H1 (cell line): ENCODE data around the gene GASK1B. TPM values are rescaled to one million over a fixed set of nuclear protein-coding genes. Genes with fewer than 3 reads are reported as not detected.

ENCODE experiments used
- CTCF ChIA-PET: fragments of 300-600 bp; sonication (Branson Sonifier 250); formaldehyde crosslinking; loops from one replicate; lab custom pipeline; 2021; ENCODE audit not compliant: partially characterized antibody; lab: Charles Lee
- POLR2A ChIA-PET: fragments of 300-600 bp; sonication (Branson Sonifier 250); formaldehyde crosslinking; loops from one replicate; lab custom pipeline; 2021; ENCODE audit warnings: inconsistent platforms; ENCODE audit not compliant: partially characterized antibody; lab: Charles Lee
- DNase-seq, 2 experiments: peaks; one replicate each; pipeline versions ENCODE4 v3.0.0 to v3.0.0-alpha.2; 2010 to 2022; ENCODE audit warnings: low spot score in 2 of 2, low read depth in 1 of 2, mixed read lengths in 1 of 2
- FAIRE-seq: peaks from 2 replicates; lab custom pipeline; 2011; peaks lifted over from hg19 to GRCh38; lab: Jason Lieb, UNC
- H2AFZ ChIP-seq: 2 replicates; pipeline ENCODE4 v1.8.1; 2012; ENCODE audit warnings: low read length, inconsistent platforms
- H2AK5ac ChIP-seq: 2 replicates; pipeline ENCODE4 v1.6.1; 2013; ENCODE audit warnings: low read depth, low read length
- H2BK120ac ChIP-seq: replicated peaks from 2 replicates; pipeline ENCODE3; 2013; ENCODE audit warnings: low read depth, low read length, inconsistent platforms
- H2BK12ac ChIP-seq: 2 replicates; pipeline ENCODE4 v1.6.1; 2013; ENCODE audit warnings: low read depth, low read length
- H2BK15ac ChIP-seq: 2 replicates; pipeline ENCODE4 v1.6.1; 2013; ENCODE audit warnings: low read length
- H2BK20ac ChIP-seq: 2 replicates; pipeline ENCODE4 v1.6.1; 2013; ENCODE audit warnings: low read length
- H2BK5ac ChIP-seq: 2 replicates; pipeline ENCODE4 v1.6.1; 2013; ENCODE audit warnings: low read depth, low read length
- H3K14ac ChIP-seq: 2 replicates; pipeline ENCODE4 v1.6.1; 2013; ENCODE audit warnings: inconsistent platforms; ENCODE audit not compliant: insufficient read length
- H3K18ac ChIP-seq: 2 replicates; pipeline ENCODE4 v1.6.1; 2013; ENCODE audit warnings: low read length; ENCODE audit errors: extremely low read depth
- H3K23ac ChIP-seq: 2 replicates; pipeline ENCODE4 v1.6.1; 2013; ENCODE audit warnings: inconsistent platforms; ENCODE audit not compliant: insufficient read length
- H3K23me2 ChIP-seq: 2 replicates; pipeline ENCODE4 v1.6.1; 2013; ENCODE audit warnings: low read depth, low read length
- H3K27ac ChIP-seq: 2 replicates; pipeline ENCODE4 v1.6.1; 2011; ENCODE audit warnings: low read depth, low read length, inconsistent platforms
- H3K27me3 ChIP-seq, 4 experiments: replicated peaks in 1 of 4; 1 replicate in 1 of 4; 2 replicates in 3 of 4; pipeline versions ENCODE4 v1.6.1 to v1.8.1; 2011 to 2013; ENCODE audit warnings: low read length in 3 of 4, mild to moderate bottlenecking in 3 of 4, inconsistent platforms in 2 of 4, mixed read lengths in 2 of 4, moderate library complexity in 1 of 4; ENCODE audit not compliant: control insufficient read depth in 3 of 4, insufficient read depth in 3 of 4; ENCODE audit errors: extremely low read depth in 1 of 4
- H3K36me3 ChIP-seq, 4 experiments: 2 replicates each; pipeline versions ENCODE4 v1.6.1 to v1.8.1; 2011 to 2013; ENCODE audit warnings: mild to moderate bottlenecking in 4 of 4, low read length in 3 of 4, moderate library complexity in 2 of 4, control low read depth in 1 of 4, inconsistent platforms in 1 of 4; ENCODE audit not compliant: insufficient read depth in 4 of 4, control insufficient read depth in 2 of 4
- H3K4ac ChIP-seq: replicated peaks from 2 replicates; pipeline ENCODE3; 2013; ENCODE audit warnings: low read length, low read depth, mixed read lengths, inconsistent platforms; ENCODE audit not compliant: insufficient read length
- H3K4me1 ChIP-seq, 4 experiments: replicated peaks in 1 of 4; 1 replicate in 1 of 4; 2 replicates in 3 of 4; pipeline versions ENCODE4 v1.6.1 to v1.8.1; 2011 to 2013; ENCODE audit warnings: low read length in 3 of 4, inconsistent platforms in 2 of 4, mixed read lengths in 1 of 4; ENCODE audit not compliant: insufficient read depth in 4 of 4, control insufficient read depth in 3 of 4
- H3K4me2 ChIP-seq, 2 experiments: 2 replicates each; pipeline versions ENCODE4 v1.6.1 to v1.8.1; 2011 to 2013; ENCODE audit warnings: low read depth in 2 of 2, low read length in 2 of 2, control low read depth in 1 of 2, inconsistent platforms in 1 of 2, mild to moderate bottlenecking in 1 of 2; ENCODE audit not compliant: insufficient read depth in 1 of 2
- H3K4me3 ChIP-seq, 4 experiments: fragments of 200-600, 300-600 bp in 1 of 4; sonication (generic), shearing (Covaris generic), sonication (Bioruptor Twin) in 1 of 4; 2 replicates each; pipeline versions ENCODE4 v1.5.1 to v1.8.1; 2011 to 2016; ENCODE audit warnings: low read length in 4 of 4, low read depth in 3 of 4, control low read depth in 2 of 4, inconsistent platforms in 2 of 4, mild to moderate bottlenecking in 2 of 4, mixed read lengths in 1 of 4, moderate library complexity in 1 of 4; ENCODE audit not compliant: insufficient read depth in 2 of 4; ENCODE audit errors: extremely low read depth in 1 of 4
- H3K56ac ChIP-seq: replicated peaks from 2 replicates; pipeline ENCODE3; 2013; ENCODE audit warnings: low read depth, mild to moderate bottlenecking, mixed read lengths, low read length, inconsistent platforms; ENCODE audit not compliant: insufficient read length
- H3K79me1 ChIP-seq: 2 replicates; pipeline ENCODE4 v1.6.1; 2013; ENCODE audit warnings: low read depth, low read length, control low read depth
- H3K79me2 ChIP-seq, 2 experiments: 2 replicates each; pipeline versions ENCODE4 v1.6.1 to v1.8.1; 2012 to 2013; ENCODE audit warnings: low read length in 2 of 2, mild to moderate bottlenecking in 2 of 2, inconsistent platforms in 1 of 2; ENCODE audit not compliant: insufficient read depth in 2 of 2, control insufficient read depth in 1 of 2
- H3K9ac ChIP-seq, 4 experiments: replicated peaks in 1 of 4; 1 replicate in 1 of 4; 2 replicates in 3 of 4; pipeline versions ENCODE4 v1.6.1 to v1.8.1; 2011 to 2013; ENCODE audit warnings: low read depth in 3 of 4, low read length in 3 of 4, control low read depth in 2 of 4, mild to moderate bottlenecking in 2 of 4, moderate library complexity in 2 of 4, inconsistent platforms in 1 of 4; ENCODE audit errors: extremely low read depth in 1 of 4
- H3K9me3 ChIP-seq, 2 experiments: 2 replicates each; pipeline versions ENCODE4 v1.6.1 to v1.8.1; 2012 to 2013; ENCODE audit warnings: mild to moderate bottlenecking in 2 of 2, moderate library complexity in 2 of 2, control low read depth in 1 of 2, inconsistent platforms in 1 of 2, low read depth in 1 of 2, low read length in 1 of 2, mixed read lengths in 1 of 2; ENCODE audit not compliant: insufficient read depth in 2 of 2
- H4K20me1 ChIP-seq, 2 experiments: replicated peaks in 1 of 2; 2 replicates each; pipeline versions ENCODE3 to v1.8.1; 2011 to 2013; ENCODE audit warnings: inconsistent platforms in 2 of 2, low read length in 2 of 2, mild to moderate bottlenecking in 1 of 2; ENCODE audit not compliant: insufficient read depth in 2 of 2, control insufficient read depth in 1 of 2
- H4K5ac ChIP-seq: 2 replicates; pipeline ENCODE4 v1.6.1; 2013; ENCODE audit warnings: low read length, low read depth, mixed read lengths, inconsistent platforms; ENCODE audit not compliant: insufficient read length
- H4K8ac ChIP-seq: 2 replicates; pipeline ENCODE4 v1.8.0; 2013; ENCODE audit warnings: mild to moderate bottlenecking, moderate library complexity, low read length, inconsistent platforms; ENCODE audit not compliant: insufficient read depth; ENCODE audit errors: extremely low read depth
- H4K91ac ChIP-seq: replicated peaks from 2 replicates; pipeline ENCODE3; 2013; ENCODE audit warnings: low read length, mixed read lengths, inconsistent platforms; ENCODE audit not compliant: insufficient read length
- GABPA ChIP-seq: IDR thresholded peaks from 2 replicates; pipeline ENCODE4 v1.6.1; 2011; ENCODE audit warnings: mild to moderate bottlenecking, low read length, moderate library complexity, borderline replicate concordance; ENCODE audit not compliant: insufficient read depth
- HDAC2 ChIP-seq, 2 experiments: fragments of 300-600 bp in 1 of 2; sonication (generic) in 1 of 2; IDR thresholded peaks; 2 replicates each; pipeline ENCODE4 v1.6.1; 2011 to 2012; ENCODE audit warnings: low read depth in 2 of 2, low read length in 2 of 2, mild to moderate bottlenecking in 2 of 2, moderate library complexity in 2 of 2, borderline replicate concordance in 1 of 2, inconsistent platforms in 1 of 2
- PHF8 ChIP-seq: fragments of 200-600 bp; sonication (generic); conservative IDR thresholded peaks from 2 replicates; pipeline ENCODE4 v1.7.1; 2012; ENCODE audit warnings: low read depth, mild to moderate bottlenecking, inconsistent platforms, low read length, moderate library complexity
- POLR2A ChIP-seq, 2 experiments: IDR thresholded peaks; 1 replicate in 1 of 2; 2 replicates in 1 of 2; pipeline ENCODE4 v1.6.1; 2011; ENCODE audit warnings: low read depth in 2 of 2, low read length in 2 of 2, mild to moderate bottlenecking in 2 of 2; ENCODE audit errors: control extremely low read depth in 1 of 2
- SRF ChIP-seq: IDR thresholded peaks from 2 replicates; pipeline ENCODE4 v1.6.1; 2011; ENCODE audit warnings: mild to moderate bottlenecking, low read depth, low read length, moderate library complexity
- TAF1 ChIP-seq: IDR thresholded peaks from 2 replicates; pipeline ENCODE4 v1.6.1; 2011; ENCODE audit warnings: mild to moderate bottlenecking, low read depth, low read length
- WGBS, 2 experiments: shearing (Covaris generic) in 1 of 2; methylation state at CpG; one replicate each; pipeline versions ENCODE4 v1.1.6 to v1.1.7; 2013 to 2015; ENCODE audit warnings: low lambda C conversion rate in 2 of 2, mixed read lengths in 2 of 2, inconsistent platforms in 1 of 2, low coverage in 1 of 2, missing lambda C conversion rate in 1 of 2; ENCODE audit not compliant: insufficient replicate concordance in 2 of 2, insufficient coverage in 1 of 2, insufficient read length in 1 of 2; ENCODE audit errors: extremely low coverage in 1 of 2, missing lambda C conversion rate in 1 of 2; 5-methylcytosine and 5-hydroxymethylcytosine counted together
- polyA plus RNA-seq, 7 experiments: library from polyadenylated mRNA; depleted of rRNA in 3 of 7; stranded (reverse) in 5 of 7; unstranded in 2 of 7; fragments of >200 nt in 5 of 7; fragments of 200-250 nt in 2 of 7; gene quantifications; 1 replicate in 5 of 7; 2 replicates in 1 of 7; 4 replicates in 1 of 7; pipeline versions ENCODE4 v1.2.1 to v1.2.3, GENCODE V29; 2011 to 2013; ENCODE audit warnings: missing spikeins in 2 of 7, mixed read lengths in 2 of 7
- total RNA-seq: library from RNA; stranded (reverse); fragmentation: NEBNext Ultra II Directional; extraction: Animal tissue kit (Norgen Biotek cat#: 25700); gene quantifications from 2 replicates; pipeline ENCODE4 v1.2.1, GENCODE V29; 2021
- TF ChIP-seq, protein P1 (sequence below): IDR thresholded peaks from 2 replicates; pipeline ENCODE4 v1.6.1; 2012; ENCODE audit warnings: inconsistent platforms

Gene GASK1B
- total and polyA plus RNA-seq, 2 of the 8 experiments (the other 6 are each of a cell fraction or from before 2014, with no cell fraction given) = not detected

DNA sequence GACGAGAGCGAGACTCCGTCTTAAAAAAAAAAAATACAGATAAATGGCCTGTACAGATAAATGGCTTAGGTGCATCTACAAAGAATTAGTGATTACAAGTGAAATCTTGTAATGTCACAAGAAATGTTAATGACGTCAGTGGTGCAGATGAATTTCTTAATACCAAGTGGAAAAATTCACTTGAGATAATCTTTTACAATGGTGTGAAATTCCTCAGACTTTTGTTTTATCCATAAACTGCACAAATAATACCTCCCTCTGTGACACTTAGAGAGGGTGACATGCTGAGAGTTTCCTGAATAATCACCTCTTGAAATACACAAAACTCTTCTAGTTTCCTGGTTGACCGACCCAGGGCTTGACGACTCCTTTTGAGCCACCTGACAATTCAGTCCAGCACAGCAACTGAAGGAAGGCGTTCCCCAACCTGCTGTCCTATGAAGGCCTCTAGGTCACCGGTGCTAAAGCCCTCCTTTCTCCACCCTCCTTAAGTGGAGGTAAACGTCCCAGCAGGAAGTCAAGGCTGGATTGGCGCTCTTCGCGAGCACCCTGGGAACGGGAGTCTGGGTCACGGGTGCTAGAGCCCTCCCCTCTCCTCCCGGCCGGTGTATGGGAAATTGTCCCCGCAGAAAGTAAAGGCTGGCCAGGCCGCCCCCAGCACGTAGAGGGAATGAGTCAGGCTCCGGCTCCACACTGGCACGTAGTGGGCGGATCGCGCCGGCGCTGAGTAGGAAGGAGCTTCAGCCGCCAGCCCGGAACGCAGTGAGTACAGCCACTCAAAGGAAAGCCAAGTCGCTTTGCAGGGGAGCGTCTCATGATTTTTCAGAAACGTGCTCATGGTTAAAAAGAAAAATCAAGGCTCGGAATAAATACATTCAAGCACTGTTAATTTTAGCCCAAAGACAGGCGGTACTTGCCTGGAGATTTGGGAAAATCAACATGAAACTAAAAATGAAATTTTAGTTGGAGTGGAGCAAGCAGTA, 37.3 kb upstream of the GASK1B start, which contains the start of gene TMEM144:
Gene TMEM144, plus strand, starts transcription at position 662 of the 983 bp plus-strand sequence. CDS start 2,182 bp downstream, outside the sequence.
- Histone ChIP-seq H3K79me1 (no peaks in the 10 kb centered on the region), H2BK5ac (no peak within 1 kb of the TSS), H3K23ac (no peak within 1 kb of the TSS), H3K18ac (peak within 1 kb of the TSS; percentile 82), H3K4me3 (peak within 1 kb of the TSS; percentile 47 to 61 (median 48); a peak in 7 of 8 replicates), H4K91ac (no peak within 1 kb of the TSS), H3K4ac (no peak within 1 kb of the TSS), H3K79me2 (no peaks in the 10 kb centered on the region), H3K36me3 (no peaks in the 10 kb centered on the region), H2AFZ (peak within 1 kb of the TSS; percentile 97), H4K20me1 (no peaks in the 10 kb centered on the region), H2BK15ac (no peak within 1 kb of the TSS), H3K23me2 (no peaks in the 10 kb centered on the region), H3K9ac (no peak within 1 kb of the TSS; a peak in 2 of 7 replicates), H2BK120ac (no peak within 1 kb of the TSS), H2BK20ac (no peak within 1 kb of the TSS), H3K4me1 (no peaks in the 10 kb centered on the region; a peak in 1 of 7 replicates), H4K5ac (peak within 1 kb of the TSS; percentile 64), H3K14ac (no peak within 1 kb of the TSS), H3K9me3 (no peaks in the 10 kb centered on the region), H3K27me3 (no peaks in the 10 kb centered on the region), H3K56ac (peak within 1 kb of the TSS; percentile 47), H3K27ac (no peak within 1 kb of the TSS), H3K4me2 (peak within 1 kb of the TSS; percentile 59 to 68), H2AK5ac (no peak within 1 kb of the TSS), H2BK12ac (no peak within 1 kb of the TSS), H4K8ac (peak within 1 kb of the TSS; percentile 39; the same call in 1 of the 2 replicates)
- CTCF ChIA-PET = interaction anchor here (0.5 to 2.3 kb wide), 7 partner anchors 17 to 651 kb away, joined by 3 to 8 read pairs (median 3); no protein-coding TSS in a partner anchor
- POLR2A ChIA-PET = interaction anchor here (0.7 kb wide), 1 partner anchor 8 kb away, joined by 3 read pairs; no protein-coding TSS in a partner anchor
- 10% methylated on average over 31 of the region's 34 CpGs; no CpG with 5 or more reads in 1 of the 2 experiments for WGBS, 2 experiments
- FAIRE-seq (peak; percentile 42), DNase-seq (peak; percentile 63 to 80)
- TF ChIP-seq, protein P1, sequence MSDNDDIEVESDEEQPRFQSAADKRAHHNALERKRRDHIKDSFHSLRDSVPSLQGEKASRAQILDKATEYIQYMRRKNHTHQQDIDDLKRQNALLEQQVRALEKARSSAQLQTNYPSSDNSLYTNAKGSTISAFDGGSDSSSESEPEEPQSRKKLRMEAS = 0 out of 2 replicates have a peak, but pooled peaks have one; percentile 10
- no peak for TF ChIP-seq SRF
- peak; percentile 68 for TF ChIP-seq TAF1
- TF ChIP-seq PHF8 = 0 out of 2 replicates have a peak, but pooled peaks have one; percentile 31
- peak; percentile 38 to 59; a peak in 1 of 3 replicates for TF ChIP-seq POLR2A (IDR thresholded peaks at IDR 0.05; ENCODE audit: control extremely low read depth in 1 of 2, low read depth in 2 of 2, low read length in 2 of 2)
- TF ChIP-seq HDAC2 (IDR thresholded peaks at IDR 0.05; ENCODE audit: borderline replicate concordance in 1 of 2, low read depth in 2 of 2, low read length in 2 of 2) = peak in 1 of 2 experiments; percentile 59; a peak in 1 of 4 replicates
- TF ChIP-seq GABPA = no peak
